HEK293T (cell line): Measurements from ENCODE around the gene PURB.

Experiments used
- CTCF ChIA-PET: fragments of 350-600 bp; formaldehyde crosslinking; extraction: SDS; loops from one replicate; lab custom pipeline; 2021; ENCODE audit warnings: antibody characterized with exemption, inconsistent platforms; lab: Yijun Ruan, JAX
- POLR2A ChIA-PET: fragments of 350-600 bp; formaldehyde crosslinking; extraction: SDS; loops from one replicate; lab custom pipeline; 2020; ENCODE audit warnings: antibody characterized with exemption, inconsistent platforms; lab: Yijun Ruan, JAX
- DNase-seq: peaks from one replicate; pipeline ENCODE4 v3.0.0; 2012; ENCODE audit warnings: mixed read lengths; ENCODE audit errors: extremely low spot score
- ARNT ChIP-seq: fragments of 450-650 bp; IDR thresholded peaks from 2 replicates; pipeline ENCODE4 v1.6.1; 2017; ENCODE audit warnings: mild to moderate bottlenecking
- BHLHE40 ChIP-seq: fragments of 450-650 bp; IDR thresholded peaks from 2 replicates; pipeline ENCODE4 v1.6.1; 2016; ENCODE audit warnings: mild to moderate bottlenecking, moderate library complexity, borderline replicate concordance
- CTBP1 ChIP-seq: fragments of 450-650 bp; IDR thresholded peaks from 2 replicates; pipeline ENCODE4 v1.6.1; 2016; ENCODE audit warnings: borderline replicate concordance
- ELF4 ChIP-seq: fragments of 450-650 bp; IDR thresholded peaks from 2 replicates; pipeline ENCODE4 v1.6.1; 2017; ENCODE audit warnings: antibody characterized with exemption
- FOXA1 ChIP-seq: fragments of 450-650 bp; IDR thresholded peaks from 2 replicates; pipeline ENCODE4 v1.6.1; 2016; ENCODE audit warnings: mild to moderate bottlenecking
- FOXK2 ChIP-seq: fragments of 450-650 bp; IDR thresholded peaks from 2 replicates; pipeline ENCODE4 v1.6.1; 2016; ENCODE audit warnings: mild to moderate bottlenecking
- FOXM1 ChIP-seq: fragments of 450-650 bp; IDR thresholded peaks from 2 replicates; pipeline ENCODE4 v1.6.1; 2017; ENCODE audit warnings: mild to moderate bottlenecking, borderline replicate concordance
- HDGF ChIP-seq: fragments of 450-650 bp; IDR thresholded peaks from 2 replicates; pipeline ENCODE4 v1.6.1; 2017; ENCODE audit warnings: antibody characterized with exemption, borderline replicate concordance
- L3MBTL2 ChIP-seq: fragments of 450-650 bp; conservative IDR thresholded peaks from 2 replicates; pipeline ENCODE4 v1.6.1; 2016; ENCODE audit warnings: mild to moderate bottlenecking
- LEF1 ChIP-seq: fragments of 450-650 bp; IDR thresholded peaks from 2 replicates; pipeline ENCODE4 v1.6.1; 2017; ENCODE audit warnings: mild to moderate bottlenecking, borderline replicate concordance
- NFRKB ChIP-seq: fragments of 450-650 bp; IDR thresholded peaks from 2 replicates; pipeline ENCODE4 v1.6.1; 2016; ENCODE audit warnings: mild to moderate bottlenecking, moderate library complexity
- SP1 ChIP-seq: fragments of 450-650 bp; IDR thresholded peaks from 2 replicates; pipeline ENCODE4 v1.6.1; 2017
- SUZ12 ChIP-seq: fragments of 450-650 bp; IDR thresholded peaks from 2 replicates; pipeline ENCODE4 v1.6.1; 2016; ENCODE audit warnings: mild to moderate bottlenecking
- TARDBP ChIP-seq: fragments of 450-650 bp; IDR thresholded peaks from 2 replicates; pipeline ENCODE4 v1.6.1; 2016
- ZNF384 ChIP-seq: fragments of 450-650 bp; IDR thresholded peaks from 2 replicates; pipeline ENCODE4 v1.6.1; 2016
- TF ChIP-seq, protein P1 (sequence below): fragments of 450-650 bp; IDR thresholded peaks from 2 replicates; pipeline ENCODE4 v1.6.1; 2016

Gene PURB

GRCh38 chr7:44854644-44855364 lies 30.5 kb downstream of the PURB start:
- ChIA-PET POLR2A (interaction anchor here (1.2 to 1.6 kb wide), 3 partner anchors 27 to 257 kb away, joined by 3 to 4 read pairs (median 3); partner anchors contain the start of gene TBRG4), CTCF (interaction anchor here (0.7 to 1.2 kb wide), 3 partner anchors 13 to 116 kb away, joined by 3 to 6 read pairs (median 4); no protein-coding TSS in a partner anchor)
- DNase-seq: no peak
- TF ChIP-seq FOXA1: no peak
- TF ChIP-seq CTBP1: no peak
- TF ChIP-seq LEF1: no peak
- TF ChIP-seq L3MBTL2: no peak
- no peak for TF ChIP-seq SUZ12
- no peak for TF ChIP-seq FOXM1
- TF ChIP-seq, protein P1, sequence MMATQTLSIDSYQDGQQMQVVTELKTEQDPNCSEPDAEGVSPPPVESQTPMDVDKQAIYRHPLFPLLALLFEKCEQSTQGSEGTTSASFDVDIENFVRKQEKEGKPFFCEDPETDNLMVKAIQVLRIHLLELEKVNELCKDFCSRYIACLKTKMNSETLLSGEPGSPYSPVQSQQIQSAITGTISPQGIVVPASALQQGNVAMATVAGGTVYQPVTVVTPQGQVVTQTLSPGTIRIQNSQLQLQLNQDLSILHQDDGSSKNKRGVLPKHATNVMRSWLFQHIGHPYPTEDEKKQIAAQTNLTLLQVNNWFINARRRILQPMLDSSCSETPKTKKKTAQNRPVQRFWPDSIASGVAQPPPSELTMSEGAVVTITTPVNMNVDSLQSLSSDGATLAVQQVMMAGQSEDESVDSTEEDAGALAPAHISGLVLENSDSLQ: no peak
- no peak for TF ChIP-seq NFRKB

GRCh38 chr7:44853391-44853790 lies 31.9 kb downstream of the PURB start:
- CTCF ChIA-PET: interaction anchor here (1.0 kb wide), 1 partner anchor 102 kb away, joined by 4 read pairs; no protein-coding TSS in a partner anchor
- POLR2A ChIA-PET: no interaction called here

DNA sequence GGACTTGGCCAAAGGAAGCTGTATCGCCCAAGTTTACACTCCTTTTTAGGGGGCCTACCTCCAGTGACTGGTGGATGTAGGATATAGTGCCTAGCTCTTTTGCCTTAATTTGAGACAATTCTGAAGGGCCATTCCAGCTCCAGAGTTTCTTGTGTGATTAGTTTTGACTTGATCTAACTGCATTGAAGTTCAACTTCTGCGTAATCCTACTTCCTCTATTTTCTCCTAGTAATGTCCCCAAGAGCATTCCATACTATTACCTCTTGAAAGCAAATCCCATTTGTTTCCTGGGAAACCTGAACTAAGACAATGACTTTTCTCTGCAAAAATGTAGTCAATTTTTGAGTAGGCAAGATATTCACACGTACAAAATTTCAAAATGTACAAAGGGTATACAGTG lies 32.7 kb downstream of the PURB start:
- ChIA-PET CTCF (no interaction called here), POLR2A (interaction anchor here (1.9 kb wide), 1 partner anchor 32 kb away, joined by 5 read pairs; the partner anchor contains the start of gene PURB)
- no peak for DNase-seq
- TF ChIP-seq ARNT (no peak), SUZ12 (no peak), HDGF (no peak), FOXA1 (no peak), FOXM1 (no peak), BHLHE40 (no peak), NFRKB (no peak), L3MBTL2 (no peak)
- TF ChIP-seq, protein P1: no peak

More at GRCh38 chr7:44853391-44853790, 31.9 kb downstream of the PURB start:
- TF ChIP-seq HDGF (no peak), SP1 (no peak), NFRKB (no peak), CTBP1 (no peak), L3MBTL2 (no peak), BHLHE40 (no peak), ARNT (no peak), ELF4 (no peak), FOXK2 (no peak)
- no peak for DNase-seq

DNA sequence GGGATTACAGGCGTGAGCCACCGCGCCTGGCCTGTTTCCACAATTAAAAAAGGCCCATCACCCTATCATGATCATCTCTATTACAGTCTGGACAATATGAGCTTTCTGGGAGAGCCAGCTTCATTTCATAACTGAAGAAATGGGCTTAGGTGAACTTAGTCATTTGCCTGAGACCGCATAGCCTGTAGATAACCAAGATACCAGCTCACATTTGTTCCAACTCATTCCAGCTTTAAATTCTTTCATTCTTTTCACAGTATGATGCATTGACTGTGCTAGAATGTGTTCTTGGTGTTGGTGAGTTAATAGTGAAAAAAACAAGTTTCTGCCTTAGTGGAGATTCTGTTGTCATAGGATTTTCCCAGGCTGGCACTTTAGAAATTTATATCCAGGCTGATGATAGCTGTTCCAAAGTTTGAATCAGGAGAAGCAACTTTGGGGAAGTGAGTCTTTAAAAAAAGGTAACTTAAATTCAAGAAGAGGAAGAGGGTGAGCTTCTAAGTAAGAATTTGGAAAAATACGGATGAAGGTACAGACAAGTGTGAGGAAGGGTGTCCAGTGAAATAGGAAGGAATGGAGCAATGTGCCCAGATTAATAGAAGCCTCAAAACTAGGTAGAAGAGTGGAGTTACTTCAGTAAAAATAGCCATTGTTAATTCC lies 35.3 kb downstream of the PURB start:
- POLR2A ChIA-PET: interaction anchor here (0.8 to 4.1 kb wide), 16 partner anchors 8 to 286 kb away, joined by 3 to 39 read pairs (median 8); partner anchors contain the start of genes OGDH, PPIA, PURB and TBRG4
- no peak for DNase-seq
- CTCF ChIA-PET: interaction anchor here (0.7 to 1.5 kb wide), 3 partner anchors 8 to 123 kb away, joined by 3 to 4 read pairs (median 3); no protein-coding TSS in a partner anchor
- TF ChIP-seq LEF1 (no peak), ELF4 (no peak), TARDBP (no peak), BHLHE40 (no peak), HDGF (no peak)

GRCh38 chr7:44849259-44849884 lies 36.0 kb downstream of the PURB start:
- TF ChIP-seq LEF1: no peak
- TF ChIP-seq CTBP1: no peak
- TF ChIP-seq ZNF384: no peak
- ChIA-PET POLR2A (interaction anchor here (0.8 to 4.1 kb wide), 21 partner anchors 9 to 286 kb away, joined by 3 to 39 read pairs (median 6); partner anchors contain the start of genes DDX56, OGDH, PPIA and PURB), CTCF (interaction anchor here (0.7 to 1.5 kb wide), 2 partner anchors 9 to 124 kb away, joined by 3 to 4 read pairs; no protein-coding TSS in a partner anchor)
- DNase-seq: no peak

GRCh38 chr7:44847920-44848634 lies 37.3 kb downstream of the PURB start, which contains the start of gene H2AZ2:
Gene H2AZ2, minus strand, starts transcription at chr7:44848087. Its CDS starts 116 bp downstream, at chr7:44847971.
- TF ChIP-seq BHLHE40: no peak
- no peak for TF ChIP-seq FOXA1
- TF ChIP-seq, protein P1: peak; percentile 100
- TF ChIP-seq LEF1: no peak
- TF ChIP-seq FOXM1: peak; percentile 91
- TF ChIP-seq SP1: peak; percentile 51
- TF ChIP-seq SUZ12: no peak
- TF ChIP-seq L3MBTL2: peak; percentile 98
- TF ChIP-seq ARNT: 0 out of 2 replicates have a peak, but pooled peaks have one; percentile 39
- no peak for TF ChIP-seq HDGF
- TF ChIP-seq TARDBP: no peak
- TF ChIP-seq FOXK2: no peak
- TF ChIP-seq ELF4: peak; percentile 25; the same call in 1 of the 2 replicates
- no peak for TF ChIP-seq ZNF384
- TF ChIP-seq NFRKB: no peak
- no peak for TF ChIP-seq CTBP1
- CTCF ChIA-PET: interaction anchor here (0.5 to 1.3 kb wide), 3 partner anchors 9 to 260 kb away, joined by 3 to 4 read pairs (median 4); no protein-coding TSS in a partner anchor
- POLR2A ChIA-PET: interaction anchor here (0.5 to 4.1 kb wide), 39 partner anchors 8 to 288 kb away, joined by 3 to 39 read pairs (median 4); partner anchors contain the start of genes DDX56, OGDH, PPIA and PURB
- peak; percentile 97 for DNase-seq
